ENCODE results near the gene ATG16L2.

Gene ATG16L2

GRCh38 chr11:72807021-72807693, 7.1 kb upstream of the ATG16L2 start:
- H3K4me3 ChIP-seq (ENCODE audit: low read depth, low read length) = no peak overlapping the region
- DNase-seq (ENCODE audit: low read depth) = peak; percentile 82
- TF ChIP-seq CTCF (IDR thresholded peaks at IDR 0.05; ENCODE audit: low read depth, low read length) (no peak), MAX (IDR thresholded peaks at IDR 0.05; ENCODE audit: low read depth, low read length) (no peak), POLR2A (IDR thresholded peaks at IDR 0.05; ENCODE audit: extremely low read depth, insufficient read length) (no peak), MYC (IDR thresholded peaks at IDR 0.05; ENCODE audit: low read depth, low read length) (no peak)

DNA sequence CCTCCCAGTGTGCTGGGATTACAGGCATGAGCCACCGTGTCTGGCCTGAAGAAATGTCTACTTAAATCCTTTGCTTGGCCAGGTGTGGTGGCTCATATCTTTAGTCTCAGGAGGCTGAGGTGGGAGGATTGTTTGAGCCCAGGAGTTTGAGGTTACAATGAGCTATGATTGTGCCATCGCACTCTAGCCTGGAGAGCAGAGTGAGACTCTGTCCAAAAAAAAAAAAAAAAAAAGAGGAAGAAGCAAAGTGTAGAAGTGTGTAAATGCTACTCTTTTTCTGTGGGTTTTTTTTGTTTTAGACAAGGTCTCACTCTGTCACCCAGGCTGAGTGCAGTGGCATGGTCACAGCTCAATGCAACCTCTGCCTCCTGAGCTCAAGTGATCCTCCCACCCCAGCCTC, 6.4 kb upstream of the ATG16L2 start:
- peak; percentile 89 for DNase-seq (ENCODE audit: low read depth)
- TF ChIP-seq MAX (IDR thresholded peaks at IDR 0.05; ENCODE audit: low read depth, low read length) (no peak), MYC (IDR thresholded peaks at IDR 0.05; ENCODE audit: low read depth, low read length) (no peak), POLR2A (IDR thresholded peaks at IDR 0.05; ENCODE audit: extremely low read depth, insufficient read length) (no peak), CTCF (IDR thresholded peaks at IDR 0.05; ENCODE audit: low read depth, low read length) (no peak)
- no peak overlapping the region for H3K4me3 ChIP-seq (ENCODE audit: low read depth, low read length)

GRCh38 chr11:72808331-72808798, 5.8 kb upstream of the ATG16L2 start:
- no peak for DNase-seq (ENCODE audit: low read depth)
- H3K4me3 ChIP-seq (ENCODE audit: low read depth, low read length) = no peak overlapping the region
- TF ChIP-seq MAX (IDR thresholded peaks at IDR 0.05; ENCODE audit: low read depth, low read length) = no peak
- no peak for TF ChIP-seq POLR2A (IDR thresholded peaks at IDR 0.05; ENCODE audit: extremely low read depth, insufficient read length)
- no peak for TF ChIP-seq CTCF (IDR thresholded peaks at IDR 0.05; ENCODE audit: low read depth, low read length)
- no peak for TF ChIP-seq MYC (IDR thresholded peaks at IDR 0.05; ENCODE audit: low read depth, low read length)

GRCh38 chr11:72811686-72812085, 2.5 kb upstream of the ATG16L2 start:
- DNase-seq (ENCODE audit: low read depth) = peak; percentile 9
- peak overlapping the region; percentile 66 for H3K4me3 ChIP-seq (ENCODE audit: low read depth, low read length)

GRCh38 chr11:72812604-72812966, 1.6 kb upstream of the ATG16L2 start:
- peak overlapping the region; percentile 66 for H3K4me3 ChIP-seq (ENCODE audit: low read depth, low read length)
- TF ChIP-seq MYC (IDR thresholded peaks at IDR 0.05; ENCODE audit: low read depth, low read length) (no peak), CTCF (IDR thresholded peaks at IDR 0.05; ENCODE audit: low read depth, low read length) (no peak), POLR2A (IDR thresholded peaks at IDR 0.05; ENCODE audit: extremely low read depth, insufficient read length) (no peak), MAX (IDR thresholded peaks at IDR 0.05; ENCODE audit: low read depth, low read length) (no peak)
- no peak for DNase-seq (ENCODE audit: low read depth)

- peak overlapping the region; percentile 66 for H3K4me3 ChIP-seq (ENCODE audit: low read depth, low read length)
- TF ChIP-seq MYC (IDR thresholded peaks at IDR 0.05; ENCODE audit: low read depth, low read length) (peak; percentile 87), CTCF (IDR thresholded peaks at IDR 0.05; ENCODE audit: low read depth, low read length) (peak; percentile 63), MAX (IDR thresholded peaks at IDR 0.05; ENCODE audit: low read depth, low read length) (peak; percentile 83), POLR2A (IDR thresholded peaks at IDR 0.05; ENCODE audit: extremely low read depth, insufficient read length) (no peak)
- peak; percentile 96 for DNase-seq (ENCODE audit: low read depth)
Measured at GRCh38 chr11:72812967-72813739, 1.1 kb upstream of the ATG16L2 start.

Measured in NB4 (cell line).